ENCODE results near the gene ZMYM3. TPM values are rescaled to one million over a fixed set of nuclear protein-coding genes. Genes with fewer than 3 reads are reported as not detected.

Gene ZMYM3
- total RNA-seq, 1 experiment from 2014 or later, result 42.9 TPM

DNA sequence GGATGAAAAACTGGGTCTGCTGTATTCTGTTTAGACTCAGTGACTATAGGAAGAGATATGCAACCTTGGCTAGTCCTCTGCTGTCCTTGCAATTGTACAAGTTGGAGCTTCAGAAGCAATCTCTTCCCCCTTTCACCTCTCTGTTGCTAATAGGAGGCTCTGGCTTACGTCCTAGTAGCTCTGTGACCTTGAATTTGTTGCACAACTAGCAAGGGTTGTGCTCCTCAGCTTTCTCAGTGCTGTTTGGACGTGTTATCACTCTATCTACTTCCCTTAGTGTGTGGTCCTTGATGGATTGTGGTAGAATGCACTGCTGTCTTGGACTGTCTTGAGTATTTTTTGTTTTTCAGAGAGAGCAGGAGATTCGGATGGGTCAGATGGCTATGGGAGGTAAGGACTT, 44.2 kb upstream of the ZMYM3 start:
- Mint-ChIP-seq H3K36me3 (ENCODE audit: insufficient read depth, unreplicated experiment) (peaks cover 89% of the 10 kb centered on the region), H3K9me3 (ENCODE audit: low read depth, unreplicated experiment) (no peaks in the 10 kb centered on the region), H3K27me3 (ENCODE audit: unreplicated experiment) (no peaks in the 10 kb centered on the region), H3K4me3 (ENCODE audit: low read depth, unreplicated experiment) (no peak overlapping the region), H3K4me1 (ENCODE audit: low read depth, unreplicated experiment) (no peaks in the 10 kb centered on the region), H3K27ac (ENCODE audit: unreplicated experiment) (no peak overlapping the region)
- CTCF ChIA-PET, result interaction anchor here (0.6 kb wide), 1 partner anchor 9 kb away, joined by 3 read pairs; no protein-coding TSS in a partner anchor
- TF ChIP-seq, protein P1, sequence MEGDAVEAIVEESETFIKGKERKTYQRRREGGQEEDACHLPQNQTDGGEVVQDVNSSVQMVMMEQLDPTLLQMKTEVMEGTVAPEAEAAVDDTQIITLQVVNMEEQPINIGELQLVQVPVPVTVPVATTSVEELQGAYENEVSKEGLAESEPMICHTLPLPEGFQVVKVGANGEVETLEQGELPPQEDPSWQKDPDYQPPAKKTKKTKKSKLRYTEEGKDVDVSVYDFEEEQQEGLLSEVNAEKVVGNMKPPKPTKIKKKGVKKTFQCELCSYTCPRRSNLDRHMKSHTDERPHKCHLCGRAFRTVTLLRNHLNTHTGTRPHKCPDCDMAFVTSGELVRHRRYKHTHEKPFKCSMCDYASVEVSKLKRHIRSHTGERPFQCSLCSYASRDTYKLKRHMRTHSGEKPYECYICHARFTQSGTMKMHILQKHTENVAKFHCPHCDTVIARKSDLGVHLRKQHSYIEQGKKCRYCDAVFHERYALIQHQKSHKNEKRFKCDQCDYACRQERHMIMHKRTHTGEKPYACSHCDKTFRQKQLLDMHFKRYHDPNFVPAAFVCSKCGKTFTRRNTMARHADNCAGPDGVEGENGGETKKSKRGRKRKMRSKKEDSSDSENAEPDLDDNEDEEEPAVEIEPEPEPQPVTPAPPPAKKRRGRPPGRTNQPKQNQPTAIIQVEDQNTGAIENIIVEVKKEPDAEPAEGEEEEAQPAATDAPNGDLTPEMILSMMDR (IDR thresholded peaks at IDR 0.05; ENCODE audit: unreplicated experiment), result no peak
- DNase-seq, result no peak
- intact Hi-C loops (cut with micrococcal nuclease; ENCODE audit: unreplicated experiment), result no loop called here
- no TSS peak for BruUV-seq (replicated peaks)

DNA sequence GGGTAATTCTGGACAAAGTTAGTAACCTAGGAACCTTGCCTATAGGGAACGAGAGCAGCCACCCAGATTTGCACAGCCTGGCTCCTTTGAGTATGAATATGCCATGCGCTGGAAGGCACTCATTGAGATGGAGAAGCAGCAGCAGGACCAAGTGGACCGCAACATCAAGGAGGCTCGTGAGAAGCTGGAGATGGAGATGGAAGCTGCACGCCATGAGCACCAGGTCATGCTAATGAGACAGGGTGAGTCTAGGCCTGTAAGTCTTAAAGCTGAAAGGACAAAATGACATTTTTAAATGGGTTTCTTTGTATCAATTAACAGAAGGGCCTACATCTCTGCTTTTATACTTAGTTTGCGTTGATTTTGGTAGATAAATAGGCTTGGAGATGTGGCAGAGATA, 42.9 kb upstream of the ZMYM3 start:
- no peaks in the 10 kb centered on the region for H3K9me3 Mint-ChIP-seq (ENCODE audit: low read depth, unreplicated experiment)
- H3K4me1 Mint-ChIP-seq (ENCODE audit: low read depth, unreplicated experiment), result peaks cover under 1% of the 10 kb centered on the region
- CTCF ChIA-PET, result no interaction called here
- DNase-seq, result no peak
- TF ChIP-seq, protein P1 (IDR thresholded peaks at IDR 0.05; ENCODE audit: unreplicated experiment), result no peak
- H3K4me3 Mint-ChIP-seq (ENCODE audit: low read depth, unreplicated experiment), result no peak overlapping the region
- TSS peak; percentile 0 for BruUV-seq (replicated peaks)
- peaks cover 87% of the 10 kb centered on the region for H3K36me3 Mint-ChIP-seq (ENCODE audit: insufficient read depth, unreplicated experiment)
- no peak overlapping the region for H3K27ac Mint-ChIP-seq (ENCODE audit: unreplicated experiment)
- intact Hi-C loops (cut with micrococcal nuclease; ENCODE audit: unreplicated experiment), result no loop called here
- no peaks in the 10 kb centered on the region for H3K27me3 Mint-ChIP-seq (ENCODE audit: unreplicated experiment)

DNA sequence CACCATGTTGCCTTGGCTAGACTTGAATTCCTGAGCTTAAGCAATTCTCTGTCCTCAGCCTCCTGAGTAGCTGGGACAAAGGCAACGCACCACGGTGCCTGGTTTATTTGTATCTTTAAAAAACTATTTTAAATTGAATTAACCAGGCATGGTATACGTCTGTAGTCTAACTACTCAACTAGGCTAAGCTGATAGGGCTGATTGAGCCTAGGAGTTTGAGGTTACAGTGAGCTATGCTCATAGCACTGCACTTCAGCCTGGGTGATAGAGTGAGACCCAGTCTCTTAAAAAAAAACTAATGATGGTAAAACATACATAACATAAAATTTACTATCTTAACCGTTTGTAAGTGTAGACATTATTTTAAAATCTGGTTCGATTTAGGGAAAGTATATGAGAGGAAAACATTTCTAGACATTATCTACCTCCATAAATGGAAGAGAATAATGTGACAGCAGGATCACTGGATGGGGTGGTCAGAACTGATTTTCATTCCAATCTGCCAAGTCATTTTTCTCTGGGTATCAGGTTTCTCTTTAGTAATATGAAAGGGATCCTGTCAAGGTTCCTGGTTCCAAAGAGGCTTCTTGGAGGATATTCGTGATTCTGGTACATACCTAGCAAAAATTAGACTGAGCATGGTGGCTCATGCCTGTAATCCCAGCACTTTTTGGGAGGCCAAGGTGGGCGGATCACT, 38.9 kb upstream of the ZMYM3 start:
- Mint-ChIP-seq H3K4me3 (ENCODE audit: low read depth, unreplicated experiment) (no peak overlapping the region), H3K27me3 (ENCODE audit: unreplicated experiment) (no peaks in the 10 kb centered on the region), H3K4me1 (ENCODE audit: low read depth, unreplicated experiment) (peaks cover 6% of the 10 kb centered on the region), H3K27ac (ENCODE audit: unreplicated experiment) (no peak overlapping the region), H3K36me3 (ENCODE audit: insufficient read depth, unreplicated experiment) (peaks cover 88% of the 10 kb centered on the region), H3K9me3 (ENCODE audit: low read depth, unreplicated experiment) (no peaks in the 10 kb centered on the region)
- no TSS peak for BruUV-seq (replicated peaks)
- CTCF ChIA-PET, result no interaction called here
- no peak for DNase-seq
- intact Hi-C loops (cut with micrococcal nuclease; ENCODE audit: unreplicated experiment), result no loop called here
- TF ChIP-seq, protein P1 (IDR thresholded peaks at IDR 0.05; ENCODE audit: unreplicated experiment), result no peak

DNA sequence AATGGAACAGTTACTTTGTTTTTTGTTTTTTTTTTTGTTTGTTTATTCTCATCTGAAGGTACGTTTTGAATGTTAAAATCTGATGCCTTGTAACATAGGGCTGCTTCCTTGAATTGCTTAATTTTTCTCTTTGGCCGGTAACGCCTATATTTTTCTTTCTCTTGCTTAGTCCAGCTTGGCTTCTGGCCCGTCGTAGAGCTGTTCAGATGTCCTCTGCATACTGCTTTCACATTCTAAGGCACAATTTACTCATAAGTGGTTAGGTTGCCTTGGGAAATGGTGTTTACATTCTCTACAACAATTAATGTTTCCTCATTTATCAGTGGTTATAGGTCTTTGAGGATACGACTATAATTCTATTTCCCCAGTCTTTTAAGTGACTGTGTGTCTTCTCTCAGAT, 37.4 kb upstream of the ZMYM3 start:
- peaks cover 6% of the 10 kb centered on the region for H3K4me1 Mint-ChIP-seq (ENCODE audit: low read depth, unreplicated experiment)
- peaks cover 82% of the 10 kb centered on the region for H3K36me3 Mint-ChIP-seq (ENCODE audit: insufficient read depth, unreplicated experiment)
- no peak overlapping the region for H3K4me3 Mint-ChIP-seq (ENCODE audit: low read depth, unreplicated experiment)
- DNase-seq, result no peak
- H3K9me3 Mint-ChIP-seq (ENCODE audit: low read depth, unreplicated experiment), result no peaks in the 10 kb centered on the region
- CTCF ChIA-PET, result no interaction called here
- TF ChIP-seq, protein P1 (IDR thresholded peaks at IDR 0.05; ENCODE audit: unreplicated experiment), result no peak
- BruUV-seq (replicated peaks), result no TSS peak
- no peak overlapping the region for H3K27ac Mint-ChIP-seq (ENCODE audit: unreplicated experiment)
- no peaks in the 10 kb centered on the region for H3K27me3 Mint-ChIP-seq (ENCODE audit: unreplicated experiment)
- intact Hi-C loops (cut with micrococcal nuclease; ENCODE audit: unreplicated experiment), result no loop called here

All from Calu3 (cell line).